Lower lobe of right lung (tissue), 2 donors: ENCODE results near the gene MTRR. TPM values are rescaled to one million over a fixed set of nuclear protein-coding genes. Genes with fewer than 3 reads are reported as not detected.

Experiments used
- ATAC-seq, 2 donors: fragments of 200-7000 bp; cut with Tn5 transposase; one replicate each; pipeline ENCODE4 v1.9.1; 2020 to 2022; ENCODE audit warnings: mild to moderate bottlenecking in 2 of 2, moderate library complexity in 2 of 2
- DNase-seq: peaks from one replicate; pipeline ENCODE4 v3.0.0-alpha.2; 2020
- H3K27ac ChIP-seq: fragments of 200-600 bp; one replicate; pipeline ENCODE4 v1.8.0; 2022
- H3K27me3 ChIP-seq: fragments of 200-600 bp; one replicate; pipeline ENCODE4 v1.8.0; 2022; ENCODE audit warnings: low read depth
- H3K36me3 ChIP-seq: fragments of 200-600 bp; one replicate; pipeline ENCODE4 v1.8.0; 2022; ENCODE audit warnings: mild to moderate bottlenecking
- H3K4me1 ChIP-seq: fragments of 200-600 bp; one replicate; pipeline ENCODE4 v1.8.0; 2022
- H3K4me3 ChIP-seq: fragments of 200-600 bp; one replicate; pipeline ENCODE4 v1.8.0; 2022; ENCODE audit warnings: mild to moderate bottlenecking
- H3K9me3 ChIP-seq: fragments of 200-600 bp; one replicate; pipeline ENCODE4 v1.8.0; 2022
- intact Hi-C: fragments of 100-400 bp; cut with DNase I; formaldehyde crosslinking; loops from one replicate; pipeline ENCODE4 v1.11.0; 2022
- total RNA-seq: library from RNA; stranded (reverse); fragmentation: NEBNext Ultra II Directional; extraction: Animal tissue kit (Norgen Biotek cat#: 25700); gene quantifications from one replicate; pipeline ENCODE4 v1.2.1, GENCODE V29; 2021
- TF ChIP-seq, protein P1 (sequence below): fragments of 200-600 bp; IDR thresholded peaks from one replicate; pipeline ENCODE4 v1.8.0; 2022; ENCODE audit warnings: antibody characterized with exemption, mild to moderate bottlenecking
- donor health status: DM: no; HTN: yes; CAD: no; lungs with severe emphysema.

MTRR gene
- total RNA-seq, 1 donor from 2014 or later, result 92.9 TPM

DNA sequence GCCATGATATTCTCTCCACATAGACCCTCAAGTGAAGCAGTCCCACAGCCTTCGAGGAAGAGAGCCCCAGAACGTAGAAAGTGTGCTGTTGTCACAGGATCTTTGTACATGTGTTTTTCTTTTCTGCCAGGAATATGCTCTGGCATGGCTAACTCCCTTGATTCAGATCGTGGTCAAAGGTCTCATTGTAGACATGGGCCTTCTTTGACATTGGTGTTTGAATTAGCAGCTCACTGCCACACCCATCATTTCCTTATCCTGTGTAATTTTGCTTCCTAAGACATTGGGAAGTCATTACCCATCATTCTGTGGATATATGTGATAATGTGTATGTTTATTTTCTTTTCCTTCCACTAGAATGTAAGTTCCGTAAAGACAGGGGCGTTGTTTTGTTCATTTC is 25.5 kb downstream of the MTRR start:
- DNase-seq, result no peak
- H3K27me3 ChIP-seq, result no peaks in the 10 kb centered on the region
- TF ChIP-seq, protein P1, sequence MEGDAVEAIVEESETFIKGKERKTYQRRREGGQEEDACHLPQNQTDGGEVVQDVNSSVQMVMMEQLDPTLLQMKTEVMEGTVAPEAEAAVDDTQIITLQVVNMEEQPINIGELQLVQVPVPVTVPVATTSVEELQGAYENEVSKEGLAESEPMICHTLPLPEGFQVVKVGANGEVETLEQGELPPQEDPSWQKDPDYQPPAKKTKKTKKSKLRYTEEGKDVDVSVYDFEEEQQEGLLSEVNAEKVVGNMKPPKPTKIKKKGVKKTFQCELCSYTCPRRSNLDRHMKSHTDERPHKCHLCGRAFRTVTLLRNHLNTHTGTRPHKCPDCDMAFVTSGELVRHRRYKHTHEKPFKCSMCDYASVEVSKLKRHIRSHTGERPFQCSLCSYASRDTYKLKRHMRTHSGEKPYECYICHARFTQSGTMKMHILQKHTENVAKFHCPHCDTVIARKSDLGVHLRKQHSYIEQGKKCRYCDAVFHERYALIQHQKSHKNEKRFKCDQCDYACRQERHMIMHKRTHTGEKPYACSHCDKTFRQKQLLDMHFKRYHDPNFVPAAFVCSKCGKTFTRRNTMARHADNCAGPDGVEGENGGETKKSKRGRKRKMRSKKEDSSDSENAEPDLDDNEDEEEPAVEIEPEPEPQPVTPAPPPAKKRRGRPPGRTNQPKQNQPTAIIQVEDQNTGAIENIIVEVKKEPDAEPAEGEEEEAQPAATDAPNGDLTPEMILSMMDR, result no peak
- H3K27ac ChIP-seq, result no peak overlapping the region
- no peaks in the 10 kb centered on the region for H3K9me3 ChIP-seq
- H3K36me3 ChIP-seq, result peaks cover 100% of the 10 kb centered on the region
- intact Hi-C loops, result no loop called here
- ATAC-seq, result no peak
- no peak overlapping the region for H3K4me3 ChIP-seq
- no peaks in the 10 kb centered on the region for H3K4me1 ChIP-seq

DNA sequence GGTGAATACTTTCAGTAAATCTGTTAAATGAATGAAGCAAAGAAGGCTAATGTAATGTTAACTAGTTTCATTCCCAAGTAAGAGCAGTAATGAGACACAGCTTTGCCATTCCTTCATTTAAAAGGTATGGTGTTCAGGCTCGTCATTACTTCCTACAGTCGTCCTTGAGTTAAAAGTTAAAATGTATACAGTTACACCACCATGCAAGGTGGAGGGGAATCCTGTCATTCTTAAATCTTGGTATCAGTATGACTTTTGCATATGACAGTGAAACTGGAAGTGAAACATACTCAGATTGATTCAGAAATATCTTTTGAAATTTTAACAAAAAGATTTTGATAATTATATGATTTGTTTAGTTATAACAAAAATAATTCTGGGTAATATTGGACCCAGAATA is 25.9 kb downstream of the MTRR start:
- no peaks in the 10 kb centered on the region for H3K9me3 ChIP-seq
- DNase-seq, result no peak
- no peak overlapping the region for H3K4me3 ChIP-seq
- intact Hi-C loops, result no loop called here
- peaks cover 100% of the 10 kb centered on the region for H3K36me3 ChIP-seq
- ATAC-seq, result no peak
- no peaks in the 10 kb centered on the region for H3K27me3 ChIP-seq
- H3K27ac ChIP-seq, result no peak overlapping the region
- TF ChIP-seq, protein P1, result no peak
- H3K4me1 ChIP-seq, result no peaks in the 10 kb centered on the region

DNA sequence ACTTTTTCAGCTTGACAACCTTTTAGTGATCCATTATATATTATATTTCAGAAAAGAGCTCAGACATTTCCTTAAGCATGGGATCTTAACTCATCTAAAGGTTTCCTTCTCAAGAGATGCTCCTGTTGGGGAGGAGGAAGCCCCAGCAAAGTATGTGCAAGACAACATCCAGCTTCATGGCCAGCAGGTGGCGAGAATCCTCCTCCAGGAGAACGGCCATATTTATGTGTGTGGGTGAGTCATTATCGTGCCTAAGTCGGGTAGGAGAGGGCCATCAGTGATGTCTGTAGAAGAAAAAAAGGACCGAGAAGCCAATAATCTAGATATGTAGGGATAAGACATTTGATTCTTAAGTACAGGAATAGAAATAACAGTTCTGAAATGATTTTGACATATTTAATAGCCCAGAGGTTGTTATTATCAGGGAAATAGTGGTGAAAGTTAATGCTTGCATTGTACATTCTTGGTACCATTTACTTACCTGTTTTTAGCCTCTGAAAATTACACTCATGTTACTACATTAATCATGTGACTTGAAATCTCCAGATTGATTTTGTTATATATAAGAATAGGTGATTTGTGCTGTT is 28.2 kb downstream of the MTRR start:
- DNase-seq (no peak), ATAC-seq (no peak)
- no peak overlapping the region for H3K4me3 ChIP-seq
- no peaks in the 10 kb centered on the region for H3K4me1 ChIP-seq
- TF ChIP-seq, protein P1, result no peak
- H3K27ac ChIP-seq, result no peak overlapping the region
- no peaks in the 10 kb centered on the region for H3K9me3 ChIP-seq
- H3K36me3 ChIP-seq, result peaks cover 100% of the 10 kb centered on the region
- intact Hi-C loops, result no loop called here
- H3K27me3 ChIP-seq, result no peaks in the 10 kb centered on the region

- Histone ChIP-seq H3K27ac (no peak overlapping the region), H3K9me3 (no peaks in the 10 kb centered on the region), H3K4me3 (no peak overlapping the region), H3K36me3 (peaks cover 65% of the 10 kb centered on the region), H3K4me1 (no peaks in the 10 kb centered on the region), H3K27me3 (no peaks in the 10 kb centered on the region)
- ATAC-seq, result no peak
- intact Hi-C loops, result no loop called here
- DNase-seq, result no peak
- TF ChIP-seq, protein P1, result no peak
These were observed 33.3 kb downstream of the MTRR start for GRCh38 chr5:7902201-7902600.

GRCh38 chr5:7902666-7903625 is 34.0 kb downstream of the MTRR start:
- Histone ChIP-seq H3K27me3 (no peaks in the 10 kb centered on the region), H3K9me3 (peaks cover 6% of the 10 kb centered on the region), H3K4me1 (no peaks in the 10 kb centered on the region), H3K4me3 (no peak overlapping the region), H3K27ac (no peak overlapping the region), H3K36me3 (peaks cover 57% of the 10 kb centered on the region)
- TF ChIP-seq, protein P1, result no peak
- ATAC-seq, result peak in 1 of 2 donors; percentile 16
- DNase-seq, result no peak
- intact Hi-C loops, result no loop called here
